ENCODE data around the gene PCDHGC4. TPM values are rescaled to one million over a fixed set of nuclear protein-coding genes. Genes with fewer than 3 reads are reported as not detected.

PCDHGC4 gene
- total and polyA plus RNA-seq, 2 experiments from 2014 or later: 0.35 to 1.5 TPM

GRCh38 chr5:141476132-141476911 is 8.5 kb upstream of the PCDHGC4 start:
- Histone ChIP-seq H4K20me1 (ENCODE audit: insufficient read depth, poor library complexity, severe bottlenecking) (no peaks in the 10 kb centered on the region), H3K9me2 (replicated peaks; ENCODE audit: insufficient read depth) (no peaks in the 10 kb centered on the region), H3K79me2 (peaks cover 43% of the 10 kb centered on the region), H3K4me1 (ENCODE audit: insufficient read depth) (peaks cover 5% of the 10 kb centered on the region), H3K4me3 (peak overlapping the region; percentile 47), H3K36me3 (replicated peaks; ENCODE audit: insufficient read depth, low read depth) (no peaks in the 10 kb centered on the region), H3K27me3 (no peaks in the 10 kb centered on the region), H3K27ac (peak overlapping the region; percentile 84), H2AFZ (peak overlapping the region; percentile 60), H3K4me2 (peak overlapping the region; percentile 82), H3K9me3 (ENCODE audit: low read depth) (no peaks in the 10 kb centered on the region)
- TF ChIP-seq EZH2 (IDR thresholded peaks at IDR 0.05; ENCODE audit: borderline replicate concordance): no peak
- no peak for TF ChIP-seq CTCF (IDR thresholded peaks at IDR 0.05; ENCODE audit: poor library complexity)
- TF ChIP-seq EZH2phosphoT487 (IDR thresholded peaks at IDR 0.05; ENCODE audit: low read depth, severe bottlenecking, unreplicated experiment): no peak
- peak; percentile 62 for DNase-seq (ENCODE audit: low spot score)
- 15% methylated on average over 57 of the region's 58 CpGs for WGBS (ENCODE audit: low lambda C conversion rate, missing lambda C conversion rate)

- Histone ChIP-seq H4K20me1 (ENCODE audit: insufficient read depth, poor library complexity, severe bottlenecking) (no peaks in the 10 kb centered on the region), H3K9me3 (ENCODE audit: low read depth) (no peaks in the 10 kb centered on the region), H3K4me1 (ENCODE audit: insufficient read depth) (peaks cover 5% of the 10 kb centered on the region), H3K4me2 (peak overlapping the region; percentile 82), H3K27ac (peak overlapping the region; percentile 84), H3K9me2 (replicated peaks; ENCODE audit: insufficient read depth) (no peaks in the 10 kb centered on the region), H3K27me3 (no peaks in the 10 kb centered on the region), H2AFZ (no peak overlapping the region), H3K36me3 (replicated peaks; ENCODE audit: insufficient read depth, low read depth) (no peaks in the 10 kb centered on the region), H3K4me3 (peak overlapping the region; percentile 47), H3K79me2 (peaks cover 45% of the 10 kb centered on the region)
- TF ChIP-seq EZH2phosphoT487 (IDR thresholded peaks at IDR 0.05; ENCODE audit: low read depth, severe bottlenecking, unreplicated experiment): no peak
- TF ChIP-seq CTCF (IDR thresholded peaks at IDR 0.05; ENCODE audit: poor library complexity): no peak
- no peak for TF ChIP-seq EZH2 (IDR thresholded peaks at IDR 0.05; ENCODE audit: borderline replicate concordance)
- 92% methylated on average over 24 of the region's 24 CpGs for WGBS (ENCODE audit: low lambda C conversion rate, missing lambda C conversion rate)
- DNase-seq (ENCODE audit: low spot score): no peak
Observed at GRCh38 chr5:141477044-141477575, 7.7 kb upstream of the PCDHGC4 start.

- Histone ChIP-seq H3K36me3 (replicated peaks; ENCODE audit: insufficient read depth, low read depth) (no peaks in the 10 kb centered on the region), H3K9me3 (ENCODE audit: low read depth) (no peaks in the 10 kb centered on the region), H3K4me3 (no peak overlapping the region), H3K4me1 (ENCODE audit: insufficient read depth) (peaks cover 5% of the 10 kb centered on the region), H2AFZ (no peak overlapping the region), H4K20me1 (ENCODE audit: insufficient read depth, poor library complexity, severe bottlenecking) (no peaks in the 10 kb centered on the region), H3K27me3 (no peaks in the 10 kb centered on the region), H3K79me2 (peaks cover 45% of the 10 kb centered on the region), H3K9me2 (replicated peaks; ENCODE audit: insufficient read depth) (no peaks in the 10 kb centered on the region), H3K27ac (no peak overlapping the region), H3K4me2 (peak overlapping the region; percentile 38)
- WGBS (ENCODE audit: low lambda C conversion rate, missing lambda C conversion rate): 92% methylated on average over 13 of the region's 13 CpGs
- DNase-seq (ENCODE audit: low spot score): no peak
- TF ChIP-seq CTCF (IDR thresholded peaks at IDR 0.05; ENCODE audit: poor library complexity) (no peak), EZH2 (IDR thresholded peaks at IDR 0.05; ENCODE audit: borderline replicate concordance) (no peak), EZH2phosphoT487 (IDR thresholded peaks at IDR 0.05; ENCODE audit: low read depth, severe bottlenecking, unreplicated experiment) (no peak)
Observed at GRCh38 chr5:141477815-141478214, 7.0 kb upstream of the PCDHGC4 start.
